Endothelial cell of umbilical vein (primary cell): ENCODE data around the gene SLC28A1. TPM values are rescaled to one million over a fixed set of nuclear protein-coding genes. Genes with fewer than 3 reads are reported as not detected.

Experiments
- BruUV-seq: library from RNA; stranded (reverse); fragments of 400-500 nt; replicated peaks from 2 replicates; lab custom pipeline; 2021; lab: Mats Ljungman, UMichigan
- CTCF ChIA-PET: fragments of 300-600, 350-600 bp; sonication (Branson Sonifier 250); formaldehyde crosslinking; loops from one replicate; lab custom pipeline; 2021; ENCODE audit warnings: antibody characterized with exemption, inconsistent platforms; lab: Charles Lee
- POLR2A ChIA-PET: fragments of 300-600, 350-600 bp; sonication (Branson Sonifier 250); formaldehyde crosslinking; loops from one replicate; lab custom pipeline; 2021; ENCODE audit warnings: antibody characterized with exemption, inconsistent platforms; lab: Charles Lee
- DNase-seq: peaks from one replicate; pipeline ENCODE4 v3.0.0-alpha.2; 2011; ENCODE audit warnings: low read depth, low spot score
- FAIRE-seq: peaks from 2 replicates; lab custom pipeline; 2011; peaks lifted over from hg19 to GRCh38; lab: Jason Lieb, UNC
- H2AFZ ChIP-seq: 2 replicates; pipeline ENCODE4 v1.6.0; 2012; ENCODE audit warnings: low read depth, low read length, control low read depth, inconsistent platforms
- H3K27ac ChIP-seq: 2 replicates; pipeline ENCODE4 v1.5.1; 2011; ENCODE audit warnings: low read depth, mild to moderate bottlenecking, control low read depth, low read length, moderate library complexity; ENCODE audit not compliant: insufficient read depth
- H3K27me3 ChIP-seq, 2 experiments: 2 replicates each; pipeline versions ENCODE4 v1.6.0 to v1.6.1; 2011; ENCODE audit warnings: low read length in 2 of 2, mixed read lengths in 1 of 2; ENCODE audit not compliant: control insufficient read depth in 2 of 2, insufficient read depth in 2 of 2
- H3K36me3 ChIP-seq, 2 experiments: 2 replicates in 1 of 2; 3 replicates in 1 of 2; pipeline ENCODE4 v1.5.1; 2011; ENCODE audit warnings: low read length in 2 of 2, mild to moderate bottlenecking in 1 of 2, moderate library complexity in 1 of 2; ENCODE audit not compliant: control insufficient read depth in 2 of 2, insufficient read depth in 2 of 2; ENCODE audit errors: extremely low read depth in 1 of 2
- H3K4me1 ChIP-seq: 3 replicates; pipeline ENCODE4 v1.5.1; 2011; ENCODE audit warnings: mild to moderate bottlenecking, low read length; ENCODE audit not compliant: control insufficient read depth, insufficient read depth; ENCODE audit errors: extremely low read depth
- H3K4me2 ChIP-seq: 2 replicates; pipeline ENCODE4 v1.6.1; 2011; ENCODE audit warnings: low read length, control low read depth, mixed read lengths; ENCODE audit not compliant: insufficient read depth
- H3K4me3 ChIP-seq, 3 experiments: fragments of 200-600 bp in 1 of 3; sonication (generic), shearing (Covaris generic) in 1 of 3; replicated peaks in 1 of 3; 2 replicates each; pipeline ENCODE4 v1.5.1; 2011 to 2016; ENCODE audit warnings: control low read depth in 3 of 3, low read length in 3 of 3, mild to moderate bottlenecking in 2 of 3, inconsistent platforms in 1 of 3, low read depth in 1 of 3, moderate library complexity in 1 of 3; ENCODE audit not compliant: insufficient read depth in 1 of 3
- H3K79me2 ChIP-seq: 2 replicates; pipeline ENCODE4 v1.6.0; 2012; ENCODE audit warnings: low read length, inconsistent platforms; ENCODE audit not compliant: control insufficient read depth, insufficient read depth
- H3K9ac ChIP-seq: replicated peaks from 2 replicates; pipeline ENCODE3; 2011; ENCODE audit warnings: low read length, control low read depth; ENCODE audit not compliant: insufficient read depth; ENCODE audit errors: extremely low read depth
- H3K9me1 ChIP-seq: replicated peaks from 3 replicates; pipeline ENCODE4 v1.6.0; 2011; ENCODE audit warnings: mild to moderate bottlenecking, low read length; ENCODE audit not compliant: control insufficient read depth, insufficient read depth; ENCODE audit errors: extremely low read depth
- H3K9me3 ChIP-seq: replicated peaks from 2 replicates; pipeline ENCODE4 v1.5.1; 2012; ENCODE audit warnings: low read length, inconsistent platforms; ENCODE audit not compliant: control insufficient read depth, insufficient read depth
- H4K20me1 ChIP-seq: replicated peaks from 2 replicates; pipeline ENCODE3; 2011; ENCODE audit warnings: mild to moderate bottlenecking, low read length; ENCODE audit not compliant: control insufficient read depth, insufficient read depth; ENCODE audit errors: extremely low read depth
- EZH2 ChIP-seq: IDR thresholded peaks from 2 replicates; pipeline ENCODE4 v1.6.1; 2012; ENCODE audit warnings: borderline replicate concordance, low read depth, mild to moderate bottlenecking, moderate library complexity, low read length, inconsistent platforms; ENCODE audit not compliant: severe bottlenecking
- FOS ChIP-seq: IDR thresholded peaks from 2 replicates; pipeline ENCODE4 v1.6.1; 2011; ENCODE audit warnings: mild to moderate bottlenecking, low read length, moderate library complexity, borderline replicate concordance; ENCODE audit not compliant: insufficient read depth
- GATA2 ChIP-seq: IDR thresholded peaks from 2 replicates; pipeline ENCODE4 v1.7.0; 2011; ENCODE audit warnings: low read depth, mild to moderate bottlenecking, moderate library complexity, mixed read lengths, low read length; ENCODE audit not compliant: insufficient read length, insufficient read depth
- JUN ChIP-seq: IDR thresholded peaks from 2 replicates; pipeline ENCODE4 v1.6.1; 2011; ENCODE audit warnings: borderline replicate concordance, low read depth; ENCODE audit not compliant: insufficient read length, insufficient read depth
- MYC ChIP-seq: IDR thresholded peaks from one replicate; pipeline ENCODE4 v1.6.1; 2011; ENCODE audit warnings: mild to moderate bottlenecking, low read depth, low read length
- POLR2A ChIP-seq: IDR thresholded peaks from 2 replicates; pipeline ENCODE4 v1.6.1; 2012; ENCODE audit warnings: low read depth, mild to moderate bottlenecking, control low read depth, low read length
- POLR2AphosphoS5 ChIP-seq: IDR thresholded peaks from 2 replicates; pipeline ENCODE4 v1.6.1; 2012; ENCODE audit warnings: low read depth, mild to moderate bottlenecking, control low read depth, low read length, moderate library complexity; ENCODE audit not compliant: insufficient read depth
- dilution Hi-C: fragments of 300-500 bp; cut with MboI; formaldehyde crosslinking; loops from one replicate; pipeline ENCODE4 v1.15.0; 2019; ENCODE audit warnings: low sequenced_read_pairs; ENCODE audit not compliant: extremely low pct_ligation_motif_present
- intact Hi-C: fragments of 100-400 bp; cut with micrococcal nuclease; formaldehyde crosslinking; loops from one replicate; pipeline ENCODE4 v1.10.0; 2022
- polyA plus RNA-seq, 4 experiments: library from polyadenylated mRNA; depleted of rRNA in 3 of 4; stranded (reverse) in 3 of 4; unstranded in 1 of 4; fragments of >200 nt; gene quantifications; 2 replicates each; pipeline versions ENCODE4 v1.2.1 to v1.2.3, GENCODE V29; 2011 to 2012; ENCODE audit warnings: missing spikeins in 1 of 4
- total RNA-seq: library from RNA; stranded (reverse); gene quantifications from 2 replicates; pipeline ENCODE4 v1.2.3, GENCODE V29; 2021
- TF ChIP-seq, protein P1 (sequence below), 2 donors: IDR thresholded peaks; 1 replicate in 1 of 2; 2 replicates in 1 of 2; pipeline ENCODE4 v1.5.1; 2011; ENCODE audit warnings: low read length in 2 of 2, mild to moderate bottlenecking in 2 of 2, moderate library complexity in 2 of 2, control low read depth in 1 of 2, inconsistent platforms in 1 of 2, low read depth in 1 of 2; ENCODE audit not compliant: insufficient read depth in 1 of 2; ENCODE audit errors: extremely low read depth in 1 of 2
- TF ChIP-seq, protein P2 (sequence below): IDR thresholded peaks from 2 replicates; pipeline ENCODE4 v1.6.1; 2011; ENCODE audit not compliant: insufficient read depth, insufficient read length

Gene SLC28A1
- total and polyA plus RNA-seq, 2 donors (not counting 3 experiments of a cell fraction or from before 2014, with no cell fraction given), result not detected

- FAIRE-seq, result no peak
Observed at GRCh38 chr15:84886211-84886983, 1.9 kb downstream of the SLC28A1 start.

More at GRCh38 chr15:84886211-84886983, 1.9 kb downstream of the SLC28A1 start:
- BruUV-seq, result no TSS peak
- peaks cover 2 to 4% of the 10 kb centered on the region in 2 experiments for H3K27me3 ChIP-seq
- H3K36me3 ChIP-seq, result no peaks in the 10 kb centered on the region
- H3K4me3 ChIP-seq, result no peak overlapping the region
- no peaks in the 10 kb centered on the region for H3K9me1 ChIP-seq
- H3K9me3 ChIP-seq, result no peaks in the 10 kb centered on the region
- ChIA-PET POLR2A (no interaction called here), CTCF (interaction anchor here (0.8 kb wide), 1 partner anchor 41 kb away, joined by 3 read pairs; no protein-coding TSS in a partner anchor)
- no peak overlapping the region for H2AFZ ChIP-seq
- intact Hi-C loops (no loop called here), dilution Hi-C loops (no loop called here)
- no peaks in the 10 kb centered on the region for H3K4me1 ChIP-seq
- DNase-seq, result no peak
- H3K27ac ChIP-seq, result no peak overlapping the region
- H3K4me2 ChIP-seq, result no peak overlapping the region
- no peaks in the 10 kb centered on the region for H4K20me1 ChIP-seq
- no peak overlapping the region for H3K9ac ChIP-seq
- H3K79me2 ChIP-seq, result no peaks in the 10 kb centered on the region
- TF ChIP-seq MYC (no peak), JUN (no peak), EZH2 (no peak), POLR2AphosphoS5 (no peak), FOS (no peak), POLR2A (no peak), GATA2 (no peak)
- TF ChIP-seq, protein P1, sequence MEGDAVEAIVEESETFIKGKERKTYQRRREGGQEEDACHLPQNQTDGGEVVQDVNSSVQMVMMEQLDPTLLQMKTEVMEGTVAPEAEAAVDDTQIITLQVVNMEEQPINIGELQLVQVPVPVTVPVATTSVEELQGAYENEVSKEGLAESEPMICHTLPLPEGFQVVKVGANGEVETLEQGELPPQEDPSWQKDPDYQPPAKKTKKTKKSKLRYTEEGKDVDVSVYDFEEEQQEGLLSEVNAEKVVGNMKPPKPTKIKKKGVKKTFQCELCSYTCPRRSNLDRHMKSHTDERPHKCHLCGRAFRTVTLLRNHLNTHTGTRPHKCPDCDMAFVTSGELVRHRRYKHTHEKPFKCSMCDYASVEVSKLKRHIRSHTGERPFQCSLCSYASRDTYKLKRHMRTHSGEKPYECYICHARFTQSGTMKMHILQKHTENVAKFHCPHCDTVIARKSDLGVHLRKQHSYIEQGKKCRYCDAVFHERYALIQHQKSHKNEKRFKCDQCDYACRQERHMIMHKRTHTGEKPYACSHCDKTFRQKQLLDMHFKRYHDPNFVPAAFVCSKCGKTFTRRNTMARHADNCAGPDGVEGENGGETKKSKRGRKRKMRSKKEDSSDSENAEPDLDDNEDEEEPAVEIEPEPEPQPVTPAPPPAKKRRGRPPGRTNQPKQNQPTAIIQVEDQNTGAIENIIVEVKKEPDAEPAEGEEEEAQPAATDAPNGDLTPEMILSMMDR (IDR thresholded peaks at IDR 0.05; ENCODE audit: extremely low read depth in 1 of 2, insufficient read depth in 1 of 2, low read depth in 1 of 2, low read length in 2 of 2), result no peak
- TF ChIP-seq, protein P2, sequence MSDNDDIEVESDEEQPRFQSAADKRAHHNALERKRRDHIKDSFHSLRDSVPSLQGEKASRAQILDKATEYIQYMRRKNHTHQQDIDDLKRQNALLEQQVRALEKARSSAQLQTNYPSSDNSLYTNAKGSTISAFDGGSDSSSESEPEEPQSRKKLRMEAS, result no peak
